ENCODE data around the gene MAP7D1. TPM values are rescaled to one million over a fixed set of nuclear protein-coding genes. Genes with fewer than 3 reads are reported as not detected.
"Not testable (repeated sequence)": the region's sequence is repeated elsewhere in the genome, so short reads cannot be mapped to it uniquely, and the experiment has no call there.

The MAP7D1 gene
- total RNA-seq, 1 donor from 2014 or later, result 383 TPM

DNA sequence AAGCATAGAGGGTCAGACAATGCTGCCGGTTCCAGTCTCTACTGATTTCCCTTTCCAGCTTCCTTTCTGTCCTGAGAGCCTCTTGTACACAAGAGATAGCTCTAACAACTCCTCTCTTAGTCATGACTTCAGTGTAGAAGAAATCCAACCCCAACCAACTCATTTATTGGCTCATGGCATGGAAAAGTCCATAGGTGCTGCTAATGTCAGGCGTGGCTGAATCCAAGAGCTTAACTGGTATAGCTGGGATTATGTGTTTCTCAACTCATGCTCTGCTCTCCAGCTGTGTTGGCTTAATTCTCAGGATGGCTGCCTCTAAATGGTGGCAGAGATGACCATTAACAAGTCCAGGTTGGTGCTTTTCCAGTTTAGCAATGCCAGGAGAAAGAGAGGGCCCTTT, 55.9 kb downstream of the MAP7D1 start:
- no peak for DNase-seq (ENCODE audit: missing footprints)
- intact Hi-C loops (cut with DNase I), result no loop called here
- ATAC-seq, result no peak

DNA sequence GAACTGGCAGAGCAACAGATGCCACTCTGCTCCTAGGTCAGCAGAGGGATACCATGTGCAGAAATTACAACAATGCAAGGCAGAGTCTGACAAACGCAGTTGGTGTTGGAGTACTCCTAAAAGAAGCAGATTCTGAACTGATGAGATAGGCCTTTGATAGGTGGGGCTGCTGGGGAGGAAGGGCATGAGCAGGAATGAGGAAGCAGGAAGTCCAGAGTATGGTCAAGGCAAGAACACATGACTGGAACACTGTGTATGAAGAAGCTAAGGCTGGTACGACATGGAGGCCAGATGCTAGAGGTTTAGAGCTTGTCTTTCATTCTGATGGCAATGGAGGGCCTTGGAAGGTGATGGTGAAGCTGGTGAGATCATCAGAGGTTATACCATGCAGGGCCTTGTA, 56.8 kb downstream of the MAP7D1 start:
- intact Hi-C loops (cut with DNase I), result no loop called here
- DNase-seq (ENCODE audit: missing footprints), result no peak
- no peak for ATAC-seq

DNA sequence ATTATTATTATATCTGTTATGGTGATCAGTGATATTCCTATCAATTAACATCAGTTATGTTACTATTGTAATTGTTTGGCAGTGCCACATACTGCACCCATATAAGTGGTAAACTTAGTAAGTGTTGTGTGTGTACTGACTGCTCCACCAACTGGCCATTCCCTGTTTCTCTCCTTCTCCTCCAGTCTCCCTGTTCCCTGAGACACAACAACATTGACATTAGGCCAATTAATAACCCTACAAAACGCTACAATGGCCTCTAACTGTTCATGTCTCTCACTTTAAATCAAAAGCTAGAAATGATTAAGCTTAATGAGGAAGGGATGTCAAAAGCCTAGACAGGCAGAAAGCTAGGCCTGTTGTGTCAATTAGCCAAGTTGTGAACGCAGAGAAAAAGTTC, 61.7 kb downstream of the MAP7D1 start:
- ATAC-seq, result peak; percentile 66
- intact Hi-C loops (cut with DNase I), result no loop called here
- no peak for DNase-seq (ENCODE audit: missing footprints)

DNA sequence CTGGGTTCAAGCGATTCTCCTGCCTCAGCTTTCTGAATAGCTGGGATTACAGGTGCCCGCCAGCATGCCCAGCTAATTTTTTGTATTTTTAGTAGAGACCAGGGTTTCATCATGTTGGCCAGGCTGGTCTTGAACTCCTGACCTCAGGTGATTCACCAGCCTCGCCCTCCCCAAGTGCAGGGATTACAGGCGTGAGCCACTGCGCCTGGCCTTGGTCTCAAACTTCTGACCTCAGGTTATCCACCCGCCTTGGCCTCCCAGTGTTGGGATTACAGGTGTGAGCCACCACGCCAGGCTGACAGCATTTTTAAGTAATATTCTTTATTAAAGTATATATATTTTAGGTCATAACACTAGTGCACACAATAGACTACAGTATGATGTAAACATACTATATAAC, 65.9 kb downstream of the MAP7D1 start:
- ATAC-seq; DNase-seq (ENCODE audit: missing footprints): not testable (repeated sequence)
- intact Hi-C loops (cut with DNase I), result loop anchor here (10.0 kb wide), 1 partner anchor 163 kb away; the partner anchor contains the start of gene STK40

DNA sequence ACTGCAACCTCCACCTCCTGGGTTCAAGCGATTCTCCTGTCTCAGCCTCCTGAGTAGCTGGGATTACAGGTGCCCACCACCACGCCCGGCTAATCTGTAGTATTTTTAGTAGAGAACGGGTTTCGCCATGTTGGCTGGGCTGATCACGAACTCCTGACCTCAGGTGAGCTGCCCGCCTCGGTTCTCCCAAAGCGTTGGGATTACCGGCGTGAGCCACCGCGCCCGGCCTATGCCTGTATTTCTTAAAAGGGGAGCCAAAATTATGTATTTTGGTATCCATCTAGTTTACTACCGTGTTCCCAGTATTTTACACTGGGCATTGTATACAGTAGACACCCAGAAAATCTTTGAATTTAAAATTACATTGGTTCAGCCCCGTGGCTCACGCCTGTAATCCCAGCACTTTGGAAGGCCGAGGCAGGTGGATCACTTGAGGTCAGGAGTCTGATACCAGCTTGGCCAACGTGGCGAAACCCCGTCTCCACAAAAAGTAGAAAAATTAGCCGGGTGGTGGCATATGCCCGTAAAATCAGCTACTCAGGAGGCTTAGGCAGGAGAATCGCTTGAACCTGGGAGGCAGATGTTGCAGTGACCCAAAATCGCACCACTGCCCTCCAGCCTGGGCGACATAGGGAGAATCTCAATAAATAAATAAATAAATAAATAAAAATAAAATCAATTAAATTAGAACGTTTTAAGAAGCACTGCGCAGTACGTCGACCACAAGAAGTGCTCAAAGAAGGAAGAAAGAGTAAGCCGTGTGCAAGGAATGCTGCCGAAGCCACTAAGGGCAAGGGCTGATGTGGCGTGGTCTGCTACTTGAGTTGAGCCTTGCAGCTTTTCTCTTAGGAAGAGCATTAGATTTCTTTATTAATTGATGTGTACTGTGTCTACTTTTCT, 66.8 kb downstream of the MAP7D1 start:
- DNase-seq (ENCODE audit: missing footprints) (no peak), ATAC-seq (no peak)
- intact Hi-C loops (cut with DNase I), result loop anchor here (10.0 kb wide), 1 partner anchor 162 kb away; the partner anchor contains the start of gene STK40

DNA sequence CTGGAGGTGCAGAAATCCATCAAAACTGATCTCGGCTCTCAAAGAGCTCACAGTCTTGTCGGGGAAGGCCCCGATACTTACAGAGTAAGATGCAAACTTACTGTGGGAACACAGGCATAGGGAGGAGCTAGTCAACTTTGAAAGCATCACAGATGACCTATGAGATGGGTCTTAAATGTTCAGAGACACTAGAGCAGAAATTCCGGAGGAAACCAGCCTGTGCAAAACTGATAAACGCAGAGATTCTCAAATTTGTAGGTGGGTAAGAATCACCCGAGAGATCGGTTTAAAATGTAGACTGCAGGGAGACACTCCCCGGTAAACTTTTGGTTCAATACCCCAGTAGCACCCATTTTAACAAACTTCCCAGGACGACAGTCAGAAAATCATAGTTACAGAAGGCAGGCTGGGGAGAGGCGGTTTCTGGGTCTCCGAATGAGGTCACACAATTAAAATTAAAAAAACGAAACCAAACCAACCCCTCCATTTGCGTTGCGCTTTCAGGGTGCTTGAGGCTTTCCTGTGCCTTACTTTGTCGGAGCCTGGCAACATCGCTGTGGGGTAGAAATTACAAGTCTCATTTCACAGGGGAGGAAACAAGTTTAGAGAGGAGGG, 67.5 kb downstream of the MAP7D1 start:
- ATAC-seq (no peak), DNase-seq (ENCODE audit: missing footprints) (no peak)
- intact Hi-C loops (cut with DNase I), result loop anchor here (10.0 kb wide), 1 partner anchor 161 kb away; the partner anchor contains the start of gene STK40

DNA sequence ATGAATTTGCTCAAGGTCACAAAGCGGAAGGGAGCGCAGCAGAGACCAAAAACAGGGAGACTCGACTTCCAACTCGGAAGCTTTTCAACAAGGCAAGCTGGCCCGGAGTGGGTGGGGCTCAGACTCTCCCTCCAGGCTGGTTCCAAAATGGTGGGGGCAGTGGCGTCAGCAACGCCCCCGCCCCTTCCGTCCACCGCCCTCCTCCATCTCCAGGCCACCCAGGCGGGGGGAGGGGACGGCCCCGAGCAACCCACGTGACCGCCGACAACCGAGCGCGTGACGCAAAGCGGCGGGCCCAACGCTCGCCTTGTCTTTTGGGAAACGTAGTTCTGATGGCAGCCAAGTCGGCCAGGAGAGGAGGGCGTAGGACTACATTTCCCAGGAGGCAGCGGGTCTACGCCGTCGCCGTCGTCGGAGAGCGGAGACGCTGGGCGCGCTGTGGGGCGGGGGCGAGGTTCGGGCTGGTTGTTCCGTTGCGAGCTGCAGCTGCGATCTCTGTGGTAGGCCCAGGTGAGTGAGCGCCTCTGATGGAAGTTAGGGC, 68.1 kb downstream of the MAP7D1 start, which contains the start of gene THRAP3:
Gene THRAP3 (plus strand): TSS at position 448 of the 541 bp plus-strand sequence. CDS start 58,121 bp downstream, outside the sequence.
- intact Hi-C loops (cut with DNase I), result loop anchor here (1.0 to 10.0 kb wide), 3 partner anchors 61 to 161 kb away; partner anchors contain the start of genes STK40 and TRAPPC3
- peak; percentile 100 for DNase-seq (ENCODE audit: missing footprints)
- ATAC-seq, result peak; percentile 97

DNA sequence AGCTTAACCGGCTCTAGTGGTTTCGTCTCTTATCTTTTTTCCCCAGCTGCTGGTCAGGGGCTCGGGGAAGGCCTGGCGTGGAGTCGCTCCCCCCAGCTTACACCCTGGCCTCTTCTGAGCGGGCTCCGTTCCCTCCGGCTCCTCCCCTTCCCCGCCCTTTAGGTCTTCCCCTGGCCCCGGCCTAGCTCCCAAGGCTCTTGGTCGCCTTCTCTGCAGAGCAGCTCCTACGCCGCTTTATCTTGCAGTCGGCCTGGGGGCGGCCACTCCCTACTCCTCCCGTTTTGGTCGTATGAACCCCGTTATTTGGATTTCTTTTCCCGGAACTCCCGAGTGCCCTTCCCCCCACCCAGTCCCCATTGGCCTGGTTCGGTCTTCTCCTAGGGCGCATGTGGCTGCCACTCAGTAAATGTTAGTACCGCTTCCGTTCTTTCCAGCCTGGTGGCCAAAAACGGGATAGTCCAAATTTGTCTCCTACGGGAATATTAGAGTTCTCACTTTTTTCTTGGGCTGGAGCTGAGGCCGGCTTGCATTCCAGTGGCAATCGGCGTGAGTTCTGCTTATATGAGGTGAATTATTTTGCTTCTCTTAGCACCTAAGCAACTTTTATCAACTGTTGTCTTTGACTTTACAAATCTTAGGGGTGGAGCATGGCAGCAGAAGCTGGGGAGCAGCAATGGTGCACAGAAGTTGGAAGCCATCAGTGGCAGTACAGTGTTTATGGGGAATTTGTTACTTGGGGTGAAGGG, 68.8 kb downstream of the MAP7D1 start:
- peak; percentile 79 for ATAC-seq
- intact Hi-C loops (cut with DNase I), result loop anchor here (1.0 to 10.0 kb wide), 3 partner anchors 60 to 160 kb away; partner anchors contain the start of genes STK40 and TRAPPC3
- DNase-seq (ENCODE audit: missing footprints), result peak; percentile 90

DNA sequence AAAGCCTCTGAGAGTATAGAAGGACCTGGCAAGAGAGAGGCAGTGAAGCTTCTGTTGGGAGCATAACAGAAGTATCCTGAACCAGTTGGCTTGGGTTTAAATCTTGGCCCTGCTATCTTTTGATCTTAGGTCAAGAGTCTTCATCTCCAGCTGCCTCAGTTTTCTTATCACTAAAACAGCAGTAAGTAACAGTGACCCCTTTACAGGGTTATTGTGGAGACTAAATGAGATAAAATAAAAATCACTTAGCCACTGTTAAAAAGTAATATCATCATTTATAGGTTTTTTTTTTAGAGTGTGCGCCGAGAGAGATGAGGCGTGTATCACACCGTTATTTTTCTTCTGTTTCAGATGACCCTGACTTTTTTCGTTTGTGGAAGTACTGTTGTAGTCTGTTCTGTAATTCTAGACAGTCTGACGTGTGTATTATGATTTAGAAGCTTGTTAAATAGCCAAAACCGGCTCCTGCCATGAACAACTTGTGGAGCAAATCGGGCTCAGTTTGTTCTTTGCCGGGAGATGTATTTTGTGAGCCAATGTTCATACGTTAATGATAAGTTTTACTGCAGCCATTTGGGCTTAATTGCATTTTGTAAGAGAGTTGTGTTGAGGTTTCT, 69.4 kb downstream of the MAP7D1 start:
- ATAC-seq, result no peak
- intact Hi-C loops (cut with DNase I), result loop anchor here (2.0 to 10.0 kb wide), 2 partner anchors 59 to 159 kb away; partner anchors contain the start of gene STK40
- DNase-seq (ENCODE audit: missing footprints), result no peak

DNA sequence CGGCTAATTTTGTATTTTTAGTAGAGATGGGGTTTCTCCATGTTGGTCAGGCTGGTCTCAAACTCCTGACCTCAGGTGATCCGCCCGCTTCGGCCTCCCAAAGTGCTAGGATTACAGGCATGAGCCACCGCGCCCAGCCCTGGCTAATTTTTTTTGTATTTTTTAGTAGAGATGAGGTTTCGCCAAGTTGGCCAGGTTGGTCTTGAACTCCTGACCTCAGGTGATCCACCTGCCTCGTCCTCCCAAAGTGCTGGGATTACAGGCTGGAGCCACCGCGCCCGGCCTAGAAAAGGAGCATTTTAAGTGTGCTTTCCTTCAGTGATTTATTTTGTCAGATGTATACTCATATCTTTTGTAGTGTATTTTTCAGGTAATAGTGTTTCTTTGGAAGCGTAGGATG, 74.3 kb downstream of the MAP7D1 start:
- intact Hi-C loops (cut with DNase I); DNase-seq (ENCODE audit: missing footprints); ATAC-seq: not testable (repeated sequence)

Other genes with a start within 250 kb of the MAP7D1 start
- 12.0 TPM for gene AGO3, start 225.1 kb upstream of the MAP7D1 start, total RNA-seq
- not detected for gene TEKT2, start 72.1 kb upstream of the MAP7D1 start, total RNA-seq
- gene ADPRS, start 67.3 kb upstream of the MAP7D1 start, total RNA-seq, result 18.1 TPM
- gene COL8A2, start 30.9 kb upstream of the MAP7D1 start, total RNA-seq, result 1.0 TPM
- 53.9 TPM for gene TRAPPC3, start 6.7 kb upstream of the MAP7D1 start, total RNA-seq
- gene THRAP3, start 68.3 kb downstream of the MAP7D1 start, total RNA-seq, result 60.1 TPM
- 1.6 TPM for gene SH3D21, start 150.2 kb downstream of the MAP7D1 start, total RNA-seq
- gene EVA1B, start 167.5 kb downstream of the MAP7D1 start, total RNA-seq, result 10.9 TPM
- gene STK40, start 229.8 kb downstream of the MAP7D1 start, total RNA-seq, result 77.9 TPM
- 59.3 TPM for gene LSM10, start 241.7 kb downstream of the MAP7D1 start, total RNA-seq